WTC11 (cell line): ENCODE results near the gene PHC3. TPM values are rescaled to one million over a fixed set of nuclear protein-coding genes. Genes with fewer than 3 reads are reported as not detected.

Source experiments
- ATAC-seq: fragments of 200-7000 bp; cut with Tn5 transposase; 2 replicates; pipeline ENCODE4 v1.10.0; 2021; ENCODE audit warnings: mild to moderate bottlenecking, moderate library complexity
- CTCF ChIA-PET: fragments of 300-600 bp; sonication (Branson Sonifier 250); formaldehyde crosslinking; loops from one replicate; lab custom pipeline; 2021; ENCODE audit warnings: antibody characterized with exemption; lab: Charles Lee
- POLR2A ChIA-PET: fragments of 350-600 bp; sonication (Branson Sonifier 250); formaldehyde crosslinking; loops from one replicate; lab custom pipeline; 2021; ENCODE audit warnings: antibody characterized with exemption; lab: Charles Lee
- DNase-seq: peaks from one replicate; pipeline ENCODE4 v3.0.0; 2021; ENCODE audit warnings: low spot score
- H3K27ac Mint-ChIP-seq: 2 replicates; pipeline ENCODE4 v1.8.0; 2021; ENCODE audit warnings: mixed read lengths
- H3K27me3 Mint-ChIP-seq: 2 replicates; pipeline ENCODE4 v1.8.0; 2021; ENCODE audit warnings: low read depth, mild to moderate bottlenecking, moderate library complexity, mixed read lengths
- H3K36me3 Mint-ChIP-seq: 2 replicates; pipeline ENCODE4 v1.8.0; 2021; ENCODE audit warnings: mixed read lengths
- H3K4me1 Mint-ChIP-seq: 2 replicates; pipeline ENCODE4 v1.8.0; 2022; ENCODE audit warnings: mixed read lengths
- H3K4me3 Mint-ChIP-seq: 2 replicates; pipeline ENCODE4 v1.8.0; 2021; ENCODE audit warnings: mild to moderate bottlenecking, moderate library complexity, mixed read lengths
- H3K9me3 Mint-ChIP-seq: 2 replicates; pipeline ENCODE4 v1.8.0; 2021; ENCODE audit warnings: mixed read lengths
- CBFB ChIP-seq: sonication (generic); formaldehyde crosslinking; IDR thresholded peaks from 2 replicates; pipeline ENCODE4 v1.8.1; 2022; ENCODE audit warnings: mild to moderate bottlenecking, low read depth, missing genetic modification reagents
- E2F4 ChIP-seq: sonication (generic); formaldehyde crosslinking; IDR thresholded peaks from 2 replicates; pipeline ENCODE4 v1.8.1; 2022; ENCODE audit warnings: low read depth, mild to moderate bottlenecking, moderate library complexity, missing genetic modification reagents, borderline replicate concordance
- ESRRA ChIP-seq: sonication (generic); formaldehyde crosslinking; IDR thresholded peaks from 2 replicates; pipeline ENCODE4 v1.8.1; 2022; ENCODE audit warnings: mild to moderate bottlenecking, missing genetic modification reagents, borderline replicate concordance
- JUN ChIP-seq: sonication (generic); formaldehyde crosslinking; IDR thresholded peaks from 2 replicates; pipeline ENCODE4 v1.8.0; 2023; ENCODE audit warnings: mild to moderate bottlenecking, missing genetic modification reagents
- MYBL2 ChIP-seq: sonication (generic); formaldehyde crosslinking; IDR thresholded peaks from 2 replicates; pipeline ENCODE4 v1.8.1; 2023; ENCODE audit warnings: mild to moderate bottlenecking, moderate library complexity, missing genetic modification reagents
- NFATC4 ChIP-seq: fragments of 250-450 bp; sonication (Bioruptor Pico); IDR thresholded peaks from 2 replicates; pipeline ENCODE4 v1.9.0; 2021; ENCODE audit warnings: mild to moderate bottlenecking
- NFYB ChIP-seq: sonication (generic); formaldehyde crosslinking; conservative IDR thresholded peaks from 2 replicates; pipeline ENCODE4 v1.8.0; 2022; ENCODE audit warnings: low read depth, missing genetic modification reagents
- PREB ChIP-seq: sonication (generic); formaldehyde crosslinking; IDR thresholded peaks from 2 replicates; pipeline ENCODE4 v1.8.1; 2022; ENCODE audit warnings: mild to moderate bottlenecking, missing genetic modification reagents, moderate library complexity, borderline replicate concordance
- RELA ChIP-seq: sonication (generic); formaldehyde crosslinking; IDR thresholded peaks from 2 replicates; pipeline ENCODE4 v1.8.1; 2022; ENCODE audit warnings: missing genetic modification reagents, mild to moderate bottlenecking, borderline replicate concordance
- SMAD4 ChIP-seq: sonication (generic); formaldehyde crosslinking; IDR thresholded peaks from 2 replicates; pipeline ENCODE4 v1.8.0; 2022; ENCODE audit warnings: mild to moderate bottlenecking, missing genetic modification reagents
- SP1 ChIP-seq: sonication (generic); formaldehyde crosslinking; conservative IDR thresholded peaks from 2 replicates; pipeline ENCODE4 v1.8.1; 2022; ENCODE audit warnings: missing genetic modification reagents
- USF1 ChIP-seq: sonication (generic); formaldehyde crosslinking; IDR thresholded peaks from 2 replicates; pipeline ENCODE4 v1.8.0; 2022; ENCODE audit warnings: mild to moderate bottlenecking, missing genetic modification reagents
- ZBTB21 ChIP-seq: sonication (generic); formaldehyde crosslinking; IDR thresholded peaks from 2 replicates; pipeline ENCODE4 v1.8.1; 2023; ENCODE audit warnings: mild to moderate bottlenecking, missing genetic modification reagents, borderline replicate concordance
- ZNF121 ChIP-seq: sonication (generic); formaldehyde crosslinking; IDR thresholded peaks from 2 replicates; pipeline ENCODE4 v1.8.0; 2023; ENCODE audit warnings: missing genetic modification reagents
- total RNA-seq: library from RNA; stranded (reverse); gene quantifications from 3 replicates; pipeline ENCODE4 v1.2.3, GENCODE V29; 2021
- TF ChIP-seq, protein P1 (sequence below): sonication (generic); formaldehyde crosslinking; IDR thresholded peaks from 2 replicates; pipeline ENCODE4 v1.8.0; 2022; ENCODE audit warnings: mild to moderate bottlenecking, missing genetic modification reagents
- TF ChIP-seq, protein P2 (sequence below): sonication (generic); formaldehyde crosslinking; conservative IDR thresholded peaks from 2 replicates; pipeline ENCODE4 v1.8.1; 2022; ENCODE audit warnings: mild to moderate bottlenecking, missing genetic modification reagents

Gene PHC3
- total RNA-seq, 1 experiment from 2014 or later: 27.8 TPM

DNA sequence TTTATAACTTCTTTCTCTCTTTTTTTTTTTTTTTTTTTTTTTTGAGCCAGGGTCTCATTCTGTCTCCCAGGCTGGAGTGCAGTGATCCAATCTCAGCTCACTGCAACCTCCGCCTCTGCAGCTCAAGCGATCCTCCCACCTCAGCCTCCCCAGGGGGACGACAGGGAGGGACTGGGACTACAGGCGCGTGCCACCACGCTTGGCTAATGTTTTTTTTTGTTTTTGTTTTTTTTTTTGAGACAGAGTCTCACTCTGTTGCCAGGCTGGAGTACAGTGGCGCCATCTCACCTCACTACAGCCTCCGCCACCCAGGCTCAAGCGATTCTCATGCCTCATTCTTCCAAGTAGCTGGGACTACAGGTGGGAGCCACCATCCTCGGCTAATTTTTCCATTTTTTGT, 23.0 kb upstream of the PHC3 start:
- TF ChIP-seq ZNF121 (CRISPR knock-in tag): no peak
- Mint-ChIP-seq H3K27me3 (no peaks in the 10 kb centered on the region; the same call in 1 of the 2 replicates), H3K36me3 (no peaks in the 10 kb centered on the region), H3K4me1 (peaks cover 10% of the 10 kb centered on the region), H3K4me3 (no peak overlapping the region), H3K9me3 (no peaks in the 10 kb centered on the region), H3K27ac (no peak overlapping the region)
- ChIA-PET CTCF (interaction anchor here (0.6 to 0.7 kb wide), 2 partner anchors 103 to 392 kb away, joined by 3 to 5 read pairs; partner anchors contain the start of genes LRRC34 and LRRIQ4), POLR2A (interaction anchor here (0.6 kb wide), 1 partner anchor 399 kb away, joined by 5 read pairs; no protein-coding TSS in a partner anchor)
- ATAC-seq (no peak), DNase-seq (no peak)

DNA sequence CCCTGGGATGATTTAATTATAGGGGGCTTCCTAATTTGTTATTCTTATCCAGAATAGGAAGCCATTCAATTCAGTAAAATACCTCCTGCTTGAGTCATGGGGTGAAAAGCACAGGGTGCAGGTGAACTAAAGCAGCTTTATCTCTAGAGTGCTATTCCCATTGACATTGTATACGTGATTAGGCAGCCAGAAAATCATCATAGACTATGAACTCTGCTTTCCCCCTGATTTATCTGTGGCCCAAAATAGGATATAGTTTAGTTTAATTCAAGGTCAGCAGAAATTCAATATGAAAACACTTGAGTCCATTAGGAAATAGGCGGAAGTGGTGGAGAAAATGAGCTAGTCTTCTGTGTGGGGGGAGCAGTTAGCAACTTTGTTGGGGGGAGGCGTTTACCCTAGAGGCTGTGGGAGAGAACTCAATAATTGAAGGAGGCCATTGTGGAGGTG, 22.5 kb upstream of the PHC3 start:
- POLR2A ChIA-PET: interaction anchor here (0.6 kb wide), 1 partner anchor 398 kb away, joined by 5 read pairs; no protein-coding TSS in a partner anchor

GRCh38 chr3:170203457-170203856, 21.9 kb upstream of the PHC3 start:
- no peak for TF ChIP-seq ESRRA
- TF ChIP-seq RELA (CRISPR knock-in tag): no peak
- TF ChIP-seq JUN: no peak
- TF ChIP-seq CBFB (CRISPR knock-in tag): no peak
- TF ChIP-seq USF1: no peak
- no peak for TF ChIP-seq SMAD4
- TF ChIP-seq, all 79 proteins: peak for 0
- Mint-ChIP-seq H3K4me3 (no peak overlapping the region), H3K9me3 (no peaks in the 10 kb centered on the region), H3K27ac (no peak overlapping the region), H3K36me3 (no peaks in the 10 kb centered on the region), H3K27me3 (no peaks in the 10 kb centered on the region; the same call in 1 of the 2 replicates), H3K4me1 (peaks cover 10% of the 10 kb centered on the region)
- DNase-seq (no peak), ATAC-seq (no peak)
- CTCF ChIA-PET: interaction anchor here (1.0 kb wide), 1 partner anchor 210 kb away, joined by 3 read pairs; no protein-coding TSS in a partner anchor
- POLR2A ChIA-PET: no interaction called here

More for the DNA sequence above, 22.5 kb upstream of the PHC3 start:
- TF ChIP-seq ZNF121 (CRISPR knock-in tag): no peak
- TF ChIP-seq ZBTB21 (CRISPR knock-in tag): no peak
- TF ChIP-seq SP1 (CRISPR knock-in tag): no peak
- TF ChIP-seq E2F4 (CRISPR knock-in tag): no peak
- TF ChIP-seq PREB (CRISPR knock-in tag): no peak
- no peak for TF ChIP-seq NFATC4 (CRISPR knock-in tag)
- TF ChIP-seq USF1: no peak
- TF ChIP-seq NFYB (CRISPR knock-in tag): no peak
- TF ChIP-seq, protein P1, sequence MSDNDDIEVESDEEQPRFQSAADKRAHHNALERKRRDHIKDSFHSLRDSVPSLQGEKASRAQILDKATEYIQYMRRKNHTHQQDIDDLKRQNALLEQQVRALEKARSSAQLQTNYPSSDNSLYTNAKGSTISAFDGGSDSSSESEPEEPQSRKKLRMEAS (CRISPR knock-in tag): no peak
- TF ChIP-seq, protein P2, sequence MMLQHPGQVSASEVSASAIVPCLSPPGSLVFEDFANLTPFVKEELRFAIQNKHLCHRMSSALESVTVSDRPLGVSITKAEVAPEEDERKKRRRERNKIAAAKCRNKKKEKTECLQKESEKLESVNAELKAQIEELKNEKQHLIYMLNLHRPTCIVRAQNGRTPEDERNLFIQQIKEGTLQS (CRISPR knock-in tag): no peak
- TF ChIP-seq MYBL2 (CRISPR knock-in tag): no peak
- H3K9me3 Mint-ChIP-seq: no peaks in the 10 kb centered on the region
- peaks cover 10% of the 10 kb centered on the region for H3K4me1 Mint-ChIP-seq
- no peak overlapping the region for H3K4me3 Mint-ChIP-seq
- no peak overlapping the region for H3K27ac Mint-ChIP-seq
- no peak for DNase-seq
- no peaks in the 10 kb centered on the region; the same call in 1 of the 2 replicates for H3K27me3 Mint-ChIP-seq
- CTCF ChIA-PET: interaction anchor here (0.6 to 1.0 kb wide), 4 partner anchors 67 to 391 kb away, joined by 3 to 5 read pairs (median 3); partner anchors contain the start of genes LRRC34 and LRRIQ4
- no peak for ATAC-seq
- H3K36me3 Mint-ChIP-seq: no peaks in the 10 kb centered on the region
